ENCODE data around the gene TUBB3. TPM values are rescaled to one million over a fixed set of nuclear protein-coding genes. Genes with fewer than 3 reads are reported as not detected.
A peak's percentile ranks its signal among the peaks of the same experiment; 100 is the strongest.

Gene TUBB3
- total and polyA plus RNA-seq, 2 of the 8 experiments (the other 6 are each of a cell fraction or from before 2014, with no cell fraction given) = 275 to 393 TPM

DNA sequence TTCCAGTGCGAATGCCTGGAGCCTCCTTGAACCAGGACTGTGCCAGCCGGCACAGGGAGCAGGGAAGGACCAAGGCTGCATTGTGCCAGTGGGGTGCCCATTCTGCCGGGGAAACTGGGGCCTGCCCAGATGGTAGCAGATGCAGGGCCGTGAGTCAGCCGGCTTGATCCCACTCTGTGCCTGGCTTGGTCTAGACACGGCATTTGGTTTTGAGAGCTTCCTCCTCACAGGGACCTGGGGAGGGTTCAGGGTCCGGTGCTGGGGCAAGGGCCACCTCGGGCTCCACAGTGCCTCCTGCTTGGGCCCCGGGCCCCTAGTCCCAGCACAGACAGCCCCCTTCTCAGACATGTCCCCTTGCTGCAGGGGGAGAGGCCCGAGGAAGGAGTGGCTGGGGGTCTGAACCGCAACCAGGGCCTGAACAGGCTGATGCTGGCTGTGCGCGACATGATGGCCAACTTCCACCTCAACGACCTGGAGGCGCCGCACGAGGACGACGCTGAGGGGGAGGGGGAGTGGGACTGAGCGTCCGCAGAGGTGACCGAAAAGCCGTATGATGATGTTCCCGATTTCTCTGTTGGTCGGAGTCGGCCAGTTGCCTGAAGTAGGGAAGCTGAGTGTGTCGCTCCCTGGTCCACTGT is 12.3 kb upstream of the TUBB3 start:
- H3K14ac ChIP-seq (ENCODE audit: insufficient read length) = no peak overlapping the region
- no peak overlapping the region for H2BK120ac ChIP-seq (replicated peaks; ENCODE audit: low read depth, low read length)
- no peaks in the 10 kb centered on the region for H3K79me2 ChIP-seq (ENCODE audit: control insufficient read depth in 1 of 2, insufficient read depth in 2 of 2, low read length in 2 of 2)
- H4K91ac ChIP-seq (replicated peaks; ENCODE audit: insufficient read length, low read length) = no peak overlapping the region
- TF ChIP-seq, protein P1, sequence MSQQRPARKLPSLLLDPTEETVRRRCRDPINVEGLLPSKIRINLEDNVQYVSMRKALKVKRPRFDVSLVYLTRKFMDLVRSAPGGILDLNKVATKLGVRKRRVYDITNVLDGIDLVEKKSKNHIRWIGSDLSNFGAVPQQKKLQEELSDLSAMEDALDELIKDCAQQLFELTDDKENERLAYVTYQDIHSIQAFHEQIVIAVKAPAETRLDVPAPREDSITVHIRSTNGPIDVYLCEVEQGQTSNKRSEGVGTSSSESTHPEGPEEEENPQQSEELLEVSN (IDR thresholded peaks at IDR 0.05) = no peak
- TF ChIP-seq HDAC6 (IDR thresholded peaks at IDR 0.05; ENCODE audit: low read depth, low read length) (no peak), SP4 (IDR thresholded peaks at IDR 0.05; ENCODE audit: low read length) (no peak), SAP30 (IDR thresholded peaks at IDR 0.05; ENCODE audit: insufficient read depth, insufficient replicate concordance, low read length) (no peak)
- H4K5ac ChIP-seq (ENCODE audit: insufficient read length, low read depth, low read length) = no peak overlapping the region
- peaks cover 0 to 4% of the 10 kb centered on the region in 2 experiments for H4K20me1 ChIP-seq (replicated peaks in 1 of 2; ENCODE audit: control insufficient read depth in 1 of 2, insufficient read depth in 2 of 2, low read length in 2 of 2)
- FAIRE-seq (no peak), DNase-seq (ENCODE audit: low read depth in 1 of 2, low spot score in 2 of 2) (no peak)
- peak overlapping the region; percentile 60; the same call in 1 of the 2 replicates for H2BK12ac ChIP-seq (ENCODE audit: low read depth, low read length)
- no peak overlapping the region for H3K4ac ChIP-seq (replicated peaks; ENCODE audit: insufficient read length, low read depth, low read length)
- H2AK5ac ChIP-seq (ENCODE audit: low read depth, low read length) = no peak overlapping the region
- H3K23me2 ChIP-seq (ENCODE audit: low read depth, low read length) = no peaks in the 10 kb centered on the region; the same call in 1 of the 2 replicates
- no peak overlapping the region for H3K27ac ChIP-seq (ENCODE audit: low read depth, low read length)
- no peak overlapping the region for H3K9ac ChIP-seq (replicated peaks in 1 of 4; ENCODE audit: extremely low read depth in 1 of 4, low read depth in 3 of 4, low read length in 3 of 4)
- no peak overlapping the region for H3K56ac ChIP-seq (replicated peaks; ENCODE audit: insufficient read length, low read depth, low read length)
- H2BK20ac ChIP-seq (ENCODE audit: low read length) = no peak overlapping the region
- H3K79me1 ChIP-seq (ENCODE audit: low read depth, low read length) = no peaks in the 10 kb centered on the region
- CTCF ChIA-PET (ENCODE audit: partially characterized antibody) = interaction anchor here (0.7 to 5.9 kb wide), 28 partner anchors 11 to 269 kb away, joined by 3 to 70 read pairs (median 4); partner anchors contain the start of genes MC1R and TUBB3
- H3K4me1 ChIP-seq (replicated peaks in 1 of 4; ENCODE audit: control insufficient read depth in 3 of 4, insufficient read depth in 4 of 4, low read length in 3 of 4) = peaks cover 0 to 2% (median 0%) of the 10 kb centered on the region in 4 experiments; a peak in 4 of 7 replicates
- peaks cover 0 to 19% of the 10 kb centered on the region in 2 experiments; a peak in 3 of 4 replicates for H3K9me3 ChIP-seq (ENCODE audit: insufficient read depth in 2 of 2, low read depth in 1 of 2, low read length in 1 of 2)
- POLR2A ChIA-PET (ENCODE audit: partially characterized antibody) = interaction anchor here (0.7 to 6.5 kb wide), 3 partner anchors 12 to 108 kb away, joined by 3 to 71 read pairs (median 5); partner anchors contain the start of genes TCF25 and TUBB3
- no peak overlapping the region for H3K23ac ChIP-seq (ENCODE audit: insufficient read length)
- H4K8ac ChIP-seq (ENCODE audit: extremely low read depth, insufficient read depth, low read length) = no peak overlapping the region
- 94% methylated on average over 27 of the region's 27 CpGs; no CpG with 5 or more reads in 1 of the 2 experiments for WGBS, 2 experiments (ENCODE audit: extremely low coverage in 1 of 2, insufficient coverage in 1 of 2, insufficient read length in 1 of 2, insufficient replicate concordance in 2 of 2, low coverage in 1 of 2, low lambda C conversion rate in 2 of 2, missing lambda C conversion rate in 1 of 2)
- H3K36me3 ChIP-seq (ENCODE audit: control insufficient read depth in 2 of 4, insufficient read depth in 4 of 4, low read length in 3 of 4) = peaks cover 2 to 17% (median 7%) of the 10 kb centered on the region in 4 experiments; a peak in 6 of 8 replicates
- no peak overlapping the region for H2AFZ ChIP-seq (ENCODE audit: low read length)
- H3K4me3 ChIP-seq (ENCODE audit: extremely low read depth in 1 of 4, insufficient read depth in 2 of 4, low read depth in 3 of 4, low read length in 4 of 4) = no peak overlapping the region
- no peaks in the 10 kb centered on the region for H3K27me3 ChIP-seq (replicated peaks in 1 of 4; ENCODE audit: control insufficient read depth in 3 of 4, extremely low read depth in 1 of 4, insufficient read depth in 3 of 4, low read length in 3 of 4)
- H2BK5ac ChIP-seq (ENCODE audit: low read depth, low read length) = peak overlapping the region; percentile 35; the same call in 1 of the 2 replicates
- no peak overlapping the region for H3K4me2 ChIP-seq (ENCODE audit: insufficient read depth in 1 of 2, low read depth in 2 of 2, low read length in 2 of 2)
- H3K18ac ChIP-seq (ENCODE audit: extremely low read depth, low read length) = no peak overlapping the region
- no peak overlapping the region for H2BK15ac ChIP-seq (ENCODE audit: low read length)
